GM10266 (cell line): ENCODE measurements around the gene MUC7.

Experiments used
- DNase-seq: peaks from one replicate; pipeline ENCODE4 v3.0.0; 2012; ENCODE audit errors: extremely low spot score
- TF ChIP-seq, protein P1 (sequence below): IDR thresholded peaks from 2 replicates; pipeline ENCODE4 v1.5.1; 2012; ENCODE audit warnings: mild to moderate bottlenecking, low read depth; ENCODE audit not compliant: control insufficient read depth, insufficient read depth; ENCODE audit errors: missing control alignments

Gene MUC7

GRCh38 chr4:70531981-70532380 is 60.0 kb downstream of the MUC7 start:
- TF ChIP-seq, protein P1, sequence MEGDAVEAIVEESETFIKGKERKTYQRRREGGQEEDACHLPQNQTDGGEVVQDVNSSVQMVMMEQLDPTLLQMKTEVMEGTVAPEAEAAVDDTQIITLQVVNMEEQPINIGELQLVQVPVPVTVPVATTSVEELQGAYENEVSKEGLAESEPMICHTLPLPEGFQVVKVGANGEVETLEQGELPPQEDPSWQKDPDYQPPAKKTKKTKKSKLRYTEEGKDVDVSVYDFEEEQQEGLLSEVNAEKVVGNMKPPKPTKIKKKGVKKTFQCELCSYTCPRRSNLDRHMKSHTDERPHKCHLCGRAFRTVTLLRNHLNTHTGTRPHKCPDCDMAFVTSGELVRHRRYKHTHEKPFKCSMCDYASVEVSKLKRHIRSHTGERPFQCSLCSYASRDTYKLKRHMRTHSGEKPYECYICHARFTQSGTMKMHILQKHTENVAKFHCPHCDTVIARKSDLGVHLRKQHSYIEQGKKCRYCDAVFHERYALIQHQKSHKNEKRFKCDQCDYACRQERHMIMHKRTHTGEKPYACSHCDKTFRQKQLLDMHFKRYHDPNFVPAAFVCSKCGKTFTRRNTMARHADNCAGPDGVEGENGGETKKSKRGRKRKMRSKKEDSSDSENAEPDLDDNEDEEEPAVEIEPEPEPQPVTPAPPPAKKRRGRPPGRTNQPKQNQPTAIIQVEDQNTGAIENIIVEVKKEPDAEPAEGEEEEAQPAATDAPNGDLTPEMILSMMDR: no peak
- no peak for DNase-seq
